AG10803 (cell line): ENCODE measurements around the gene CISD3.

Experiments used
- DNase-seq: peaks from one replicate; pipeline ENCODE4 v3.0.0; 2010; ENCODE audit warnings: low read depth
- H3K4me3 ChIP-seq: 2 replicates; pipeline ENCODE4 v1.5.1; 2011; ENCODE audit warnings: mild to moderate bottlenecking, low read length, control low read depth
- TF ChIP-seq, protein P1 (sequence below): conservative IDR thresholded peaks from 2 replicates; pipeline ENCODE4 v1.5.1; 2011; ENCODE audit warnings: mild to moderate bottlenecking, low read length, control low read depth, inconsistent platforms

CISD3 gene

DNA sequence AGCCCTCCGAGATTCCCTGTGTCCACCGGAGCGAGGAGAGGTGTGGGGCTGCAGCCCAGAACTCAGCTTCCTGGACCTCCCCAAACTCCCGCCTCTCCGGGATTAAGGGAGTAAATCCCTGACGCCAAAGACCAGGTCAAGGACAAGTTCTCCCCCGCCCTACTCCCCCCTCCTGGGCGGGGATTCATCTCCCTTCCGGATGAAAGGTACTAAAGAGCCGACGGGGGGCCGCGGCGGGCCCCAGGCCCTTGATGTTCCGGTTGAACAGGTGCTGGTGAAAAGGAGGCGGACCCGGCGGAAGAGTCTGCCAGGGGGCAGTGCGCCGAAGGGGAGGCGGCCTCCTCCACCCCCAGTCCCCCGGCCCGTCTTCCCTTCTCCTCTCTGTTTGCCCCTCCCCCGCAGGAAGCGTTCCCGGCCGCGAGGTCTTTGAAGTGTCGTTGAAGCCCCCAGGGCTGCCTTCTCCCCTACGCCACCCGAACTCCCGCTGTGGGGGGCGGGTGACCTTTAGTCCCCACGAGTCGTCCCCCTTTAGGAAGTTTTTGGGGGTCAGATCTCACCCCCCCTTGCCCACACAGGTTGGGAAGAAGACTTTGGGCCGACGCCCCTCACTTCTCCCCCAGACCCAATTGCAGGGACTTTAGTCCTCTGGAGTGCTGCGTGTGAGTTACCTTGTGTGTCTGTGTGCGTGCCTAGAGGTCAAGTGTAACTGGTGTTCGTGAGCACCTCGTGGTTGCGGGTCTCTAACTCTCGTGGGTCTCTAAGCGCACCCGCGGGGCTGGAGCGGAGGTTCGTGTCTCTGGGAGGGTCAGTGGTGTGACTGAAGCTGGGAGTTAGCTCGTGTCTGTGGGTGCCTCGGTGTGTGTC, 26.2 kb upstream of the CISD3 start:
- DNase-seq, result no peak
- TF ChIP-seq, protein P1, sequence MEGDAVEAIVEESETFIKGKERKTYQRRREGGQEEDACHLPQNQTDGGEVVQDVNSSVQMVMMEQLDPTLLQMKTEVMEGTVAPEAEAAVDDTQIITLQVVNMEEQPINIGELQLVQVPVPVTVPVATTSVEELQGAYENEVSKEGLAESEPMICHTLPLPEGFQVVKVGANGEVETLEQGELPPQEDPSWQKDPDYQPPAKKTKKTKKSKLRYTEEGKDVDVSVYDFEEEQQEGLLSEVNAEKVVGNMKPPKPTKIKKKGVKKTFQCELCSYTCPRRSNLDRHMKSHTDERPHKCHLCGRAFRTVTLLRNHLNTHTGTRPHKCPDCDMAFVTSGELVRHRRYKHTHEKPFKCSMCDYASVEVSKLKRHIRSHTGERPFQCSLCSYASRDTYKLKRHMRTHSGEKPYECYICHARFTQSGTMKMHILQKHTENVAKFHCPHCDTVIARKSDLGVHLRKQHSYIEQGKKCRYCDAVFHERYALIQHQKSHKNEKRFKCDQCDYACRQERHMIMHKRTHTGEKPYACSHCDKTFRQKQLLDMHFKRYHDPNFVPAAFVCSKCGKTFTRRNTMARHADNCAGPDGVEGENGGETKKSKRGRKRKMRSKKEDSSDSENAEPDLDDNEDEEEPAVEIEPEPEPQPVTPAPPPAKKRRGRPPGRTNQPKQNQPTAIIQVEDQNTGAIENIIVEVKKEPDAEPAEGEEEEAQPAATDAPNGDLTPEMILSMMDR, result no peak
- H3K4me3 ChIP-seq, result peak overlapping the region; percentile 82

DNA sequence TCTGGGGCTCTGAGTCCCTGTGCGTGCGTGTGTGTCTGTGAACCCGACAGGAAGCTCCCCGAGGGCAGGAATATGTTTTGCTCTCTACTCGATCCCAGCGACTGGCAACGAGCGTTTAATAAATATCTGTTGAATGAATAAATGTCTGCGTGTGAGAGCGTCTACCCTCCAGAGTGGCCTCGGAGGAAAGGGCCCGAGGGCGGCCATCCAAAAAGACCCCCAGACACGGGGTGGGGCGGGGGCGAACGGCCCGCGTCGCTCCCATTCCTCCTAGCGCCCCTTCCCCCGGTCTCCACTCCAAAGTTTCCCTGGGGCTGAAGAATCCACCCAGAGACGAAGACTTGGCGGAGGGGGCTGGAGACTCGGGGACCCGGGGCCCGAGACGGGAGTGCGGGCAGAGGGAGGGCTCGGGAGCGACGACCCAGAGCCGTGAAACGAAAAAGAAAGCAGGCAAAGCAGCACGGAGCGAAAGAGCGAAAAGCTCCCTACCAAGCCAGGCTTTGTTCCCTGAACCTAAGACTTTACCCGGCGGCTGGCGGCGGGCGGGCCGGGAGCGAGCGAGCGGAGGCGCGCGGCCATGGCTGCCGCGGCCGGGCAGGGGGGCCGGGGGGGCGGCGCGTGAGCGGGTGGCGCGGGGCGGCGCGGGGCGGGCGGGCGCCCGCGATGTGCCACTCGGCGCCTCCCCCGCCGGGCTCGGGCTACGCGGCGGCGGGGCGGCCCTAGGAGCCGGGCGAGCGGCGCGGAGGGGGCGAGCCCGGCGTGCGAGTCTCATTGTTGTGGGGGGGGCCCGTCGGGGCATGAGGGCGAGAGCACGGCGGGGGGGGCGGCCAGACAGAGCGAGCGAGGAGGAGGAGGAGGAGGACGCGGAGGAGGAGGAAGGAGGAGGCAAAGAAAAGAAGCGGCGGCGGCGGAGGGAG, 25.3 kb upstream of the CISD3 start, which contains the start of gene MLLT6:
TSS of gene MLLT6 (plus strand) at position 668 of the 917 bp plus-strand sequence. CDS start 360 bp downstream, outside the sequence.
- H3K4me3 ChIP-seq, result peak within 1 kb of the TSS; percentile 82
- peak; percentile 76 for DNase-seq
- TF ChIP-seq, protein P1, result no peak

DNA sequence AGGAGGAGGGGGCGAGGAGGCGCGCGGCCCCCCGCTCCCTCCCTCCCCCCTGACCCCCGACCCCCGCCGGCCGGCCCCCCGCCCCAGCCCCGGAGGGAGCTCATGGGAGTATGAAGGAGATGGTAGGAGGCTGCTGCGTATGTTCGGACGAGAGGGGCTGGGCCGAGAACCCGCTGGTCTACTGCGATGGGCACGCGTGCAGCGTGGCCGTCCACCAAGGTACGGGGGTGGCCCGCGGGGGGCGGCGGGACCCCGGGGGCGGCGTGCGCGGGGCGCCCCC, 24.7 kb upstream of the CISD3 start:
- DNase-seq, result no peak
- TF ChIP-seq, protein P1, result no peak
- peak overlapping the region; percentile 74 for H3K4me3 ChIP-seq

DNA sequence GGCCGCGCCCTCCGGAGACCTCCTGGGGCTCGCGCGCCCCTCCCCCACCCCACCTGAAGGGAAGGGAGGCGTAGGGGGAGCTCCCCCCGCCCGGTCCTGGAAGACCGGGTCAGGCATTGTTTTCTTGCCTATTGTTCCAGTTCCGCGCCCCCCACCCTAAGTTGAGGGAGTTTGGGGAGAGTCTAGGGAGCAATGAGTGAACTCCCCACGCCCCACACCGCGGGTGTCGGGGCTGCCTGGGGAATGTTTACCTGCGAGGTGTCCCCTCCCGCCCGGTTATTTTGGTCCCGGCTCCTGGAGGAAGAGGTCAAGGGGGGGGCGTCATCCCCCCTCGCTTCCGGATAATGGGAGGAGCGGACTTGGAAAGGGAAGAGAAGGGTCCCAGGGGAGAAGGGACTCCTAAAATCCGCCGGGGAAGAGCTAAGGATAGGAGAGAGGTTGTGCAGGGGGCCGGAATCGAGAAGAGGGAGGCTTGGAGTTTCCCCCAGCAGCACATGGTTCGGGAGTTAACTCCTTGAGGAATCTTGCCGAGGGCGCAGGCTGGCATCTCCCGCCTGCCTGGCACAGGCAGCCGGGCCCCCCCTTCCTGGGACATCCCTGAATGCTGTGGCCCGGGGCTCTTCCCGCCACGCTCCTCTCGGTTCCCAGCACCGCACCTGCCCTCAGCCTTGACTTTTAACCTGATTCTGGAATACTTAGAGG, 24.2 kb upstream of the CISD3 start:
- DNase-seq, result peak; percentile 25
- H3K4me3 ChIP-seq, result peak overlapping the region; percentile 74

DNA sequence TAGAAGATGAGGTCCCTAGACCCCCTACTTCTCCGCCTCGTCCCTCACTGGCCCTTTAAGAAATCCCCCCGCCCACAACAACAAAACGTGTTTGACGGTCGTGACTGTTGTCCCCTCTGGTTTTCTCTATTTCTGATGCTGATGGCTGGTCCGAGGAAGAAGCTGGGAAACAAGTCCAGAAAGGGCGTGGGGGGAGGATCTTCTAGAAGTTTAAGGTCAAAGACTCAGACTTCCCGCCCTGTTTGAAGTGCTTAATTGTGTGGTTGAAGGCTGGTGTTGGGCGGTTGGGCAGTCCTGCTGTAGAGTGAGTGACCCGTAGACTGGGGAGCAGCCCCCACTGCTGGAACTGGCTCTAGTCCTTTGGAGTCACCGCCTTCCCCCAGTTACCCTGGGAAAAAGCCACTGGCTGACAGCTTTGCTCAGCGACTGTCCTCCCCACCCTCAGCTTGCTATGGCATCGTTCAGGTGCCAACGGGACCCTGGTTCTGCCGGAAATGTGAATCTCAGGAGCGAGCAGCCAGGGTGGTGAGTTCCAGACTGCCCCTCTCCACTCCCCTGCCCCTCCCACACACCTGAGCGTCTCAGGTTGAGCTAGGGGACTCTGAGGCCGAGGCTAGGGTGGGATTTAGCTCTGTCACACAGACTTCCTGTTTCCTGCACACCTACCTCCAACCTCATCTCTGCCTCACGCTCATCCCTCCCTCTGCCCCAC, 23.5 kb upstream of the CISD3 start:
- no peak for DNase-seq
- peak overlapping the region; percentile 74 for H3K4me3 ChIP-seq
- TF ChIP-seq, protein P1, result no peak

More for the DNA sequence above, 24.2 kb upstream of the CISD3 start:
- TF ChIP-seq, protein P1, result no peak

DNA sequence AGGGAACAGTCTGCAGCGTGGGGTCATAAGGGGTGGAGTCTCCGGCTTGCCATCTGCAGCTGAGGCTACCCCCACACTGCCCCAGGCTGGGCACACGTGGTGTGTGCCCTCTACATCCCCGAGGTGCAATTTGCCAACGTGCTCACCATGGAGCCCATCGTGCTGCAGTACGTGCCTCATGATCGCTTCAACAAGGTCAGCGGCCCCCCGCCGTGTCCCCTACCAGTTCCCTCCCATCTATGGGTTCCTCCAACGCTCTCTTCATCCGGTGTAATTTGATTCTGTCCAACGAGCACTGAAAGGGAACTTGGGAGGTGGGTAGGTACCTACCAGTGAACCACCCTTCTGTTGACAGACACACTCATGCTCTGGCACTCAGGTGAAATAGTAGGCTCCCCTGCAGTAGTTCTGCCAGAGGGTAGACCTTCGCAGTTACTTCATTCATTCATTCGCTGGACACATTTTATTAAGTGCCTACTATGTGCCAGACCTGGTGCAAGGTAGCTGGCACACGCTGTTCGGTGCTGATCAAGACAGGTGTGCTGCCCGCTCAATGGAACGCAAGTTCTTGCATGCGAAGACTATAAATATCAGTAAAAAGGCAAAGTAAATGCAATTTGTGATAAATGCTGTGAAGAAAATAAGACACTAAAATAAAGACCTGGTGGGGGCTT, 22.3 kb upstream of the CISD3 start:
- TF ChIP-seq, protein P1, result no peak
- DNase-seq, result no peak
- H3K4me3 ChIP-seq, result no peak overlapping the region
